ENCODE results near the gene SARNP. TPM values are rescaled to one million over a fixed set of nuclear protein-coding genes. Genes with fewer than 3 reads are reported as not detected.

The SARNP gene
- polyA plus RNA-seq, 1 of the 3 experiments (the other 2 are of a cell fraction), result 65.8 TPM

DNA sequence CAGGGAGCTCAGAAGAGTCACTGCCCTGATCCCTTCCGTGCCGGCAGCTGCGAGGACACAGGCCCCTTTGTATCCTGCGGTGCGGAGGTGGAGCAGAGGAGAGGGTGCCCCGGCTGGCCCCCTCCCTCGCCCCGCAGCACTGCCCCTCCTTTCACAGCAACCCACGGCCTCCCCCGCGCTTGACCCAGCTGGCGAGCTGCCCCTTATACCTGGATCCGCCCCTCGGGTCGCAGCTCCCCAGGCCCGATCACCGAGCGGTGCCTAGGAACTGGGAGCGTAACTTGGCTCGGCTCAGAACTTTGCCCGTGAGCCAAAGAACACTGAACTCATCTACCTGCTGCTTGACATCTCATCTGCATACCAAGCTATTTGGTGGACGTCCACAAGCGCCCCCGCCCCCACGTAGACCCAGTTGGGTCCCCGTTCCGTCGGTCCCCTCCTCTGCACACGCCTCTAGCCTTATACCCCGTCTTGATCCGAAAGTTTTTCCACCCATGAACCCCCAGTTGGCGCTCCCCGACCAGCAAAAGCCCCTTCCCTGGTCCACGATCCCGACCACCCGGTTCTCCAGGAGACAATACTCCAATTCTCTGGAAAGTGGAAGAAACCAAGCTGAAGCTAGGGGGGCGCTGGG is 12.6 kb upstream of the SARNP start:
- no peaks in the 10 kb centered on the region for H4K20me1 ChIP-seq (ENCODE audit: insufficient read depth)

DNA sequence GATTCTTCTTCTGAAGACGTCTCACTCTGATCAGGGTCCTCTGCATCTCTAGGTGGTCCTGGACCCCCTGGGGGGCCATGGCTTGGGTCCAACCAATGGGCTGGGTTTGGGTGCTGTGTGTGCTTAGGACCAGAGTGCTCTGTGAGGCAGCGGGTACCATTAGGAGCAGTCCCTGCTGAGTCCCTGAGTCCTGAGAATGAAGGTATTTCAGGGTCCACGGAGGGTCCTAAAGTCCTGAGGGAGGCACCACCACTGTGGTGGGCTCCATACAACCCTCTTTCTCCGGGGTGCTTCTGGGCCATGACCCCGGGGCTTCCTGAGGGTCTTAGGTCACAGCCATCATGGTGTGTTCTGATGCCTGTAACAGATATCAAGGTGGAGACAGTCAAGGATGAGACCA is 10.8 kb upstream of the SARNP start:
- H3K9me2 ChIP-seq, result no peaks in the 10 kb centered on the region
- CTCF ChIA-PET, result interaction anchor here (2.5 to 2.7 kb wide), 2 partner anchors 11 to 102 kb away, joined by 8 to 11 read pairs; partner anchors contain the start of genes DGKA, ORMDL2 and SARNP
- no peak for DNase-seq
- peak overlapping the region; percentile 89 to 92 for H3K4me3 ChIP-seq (ENCODE audit: low read depth in 2 of 2, low read length in 1 of 2)
- WGBS (ENCODE audit: low lambda C conversion rate), result 45% methylated on average over 4 of the region's 5 CpGs
- H3K27me3 ChIP-seq (ENCODE audit: insufficient read depth), result no peaks in the 10 kb centered on the region
- H4K20me1 ChIP-seq (ENCODE audit: insufficient read depth), result no peaks in the 10 kb centered on the region
- H3F3A ChIP-seq (replicated peaks; ENCODE audit: insufficient read depth), result peaks cover 12% of the 10 kb centered on the region
- 0 out of 2 replicates have a peak overlapping the region, but pooled peaks have one; percentile 66 for H2AFZ ChIP-seq (ENCODE audit: low read depth)
- H3K4me1 ChIP-seq (ENCODE audit: control insufficient read depth in 1 of 2, insufficient read depth in 2 of 2, low read depth in 1 of 2, low read length in 1 of 2), result peaks cover 10 to 46% of the 10 kb centered on the region in 2 experiments; a peak in 3 of 4 replicates
- H3K36me3 ChIP-seq (replicated peaks in 1 of 2; ENCODE audit: control insufficient read depth in 1 of 2, insufficient read depth in 2 of 2, low read length in 1 of 2), result peaks cover 4 to 26% of the 10 kb centered on the region in 2 experiments
- POLR2A ChIA-PET, result interaction anchor here (3.0 to 3.9 kb wide), 4 partner anchors 11 to 146 kb away, joined by 15 to 54 read pairs (median 34); partner anchors contain the start of genes ORMDL2, PYM1, RAB5B and SARNP
- no peaks in the 10 kb centered on the region for H3K9me3 ChIP-seq
- H3K4me2 ChIP-seq, result peak overlapping the region; percentile 83
- H3K27ac ChIP-seq (ENCODE audit: low read depth in 2 of 2, low read length in 1 of 2), result peak overlapping the region; percentile 67 to 84; a peak in 3 of 4 replicates
- H3K79me2 ChIP-seq (ENCODE audit: insufficient read depth), result peaks cover 67% of the 10 kb centered on the region
- H3K9ac ChIP-seq, result peak overlapping the region; percentile 74
- no peak for TF ChIP-seq FOXM1 (IDR thresholded peaks at IDR 0.05; ENCODE audit: low read depth)
- TF ChIP-seq RAD21 (IDR thresholded peaks at IDR 0.05; ENCODE audit: low read length), result no peak
- TF ChIP-seq, protein P1, sequence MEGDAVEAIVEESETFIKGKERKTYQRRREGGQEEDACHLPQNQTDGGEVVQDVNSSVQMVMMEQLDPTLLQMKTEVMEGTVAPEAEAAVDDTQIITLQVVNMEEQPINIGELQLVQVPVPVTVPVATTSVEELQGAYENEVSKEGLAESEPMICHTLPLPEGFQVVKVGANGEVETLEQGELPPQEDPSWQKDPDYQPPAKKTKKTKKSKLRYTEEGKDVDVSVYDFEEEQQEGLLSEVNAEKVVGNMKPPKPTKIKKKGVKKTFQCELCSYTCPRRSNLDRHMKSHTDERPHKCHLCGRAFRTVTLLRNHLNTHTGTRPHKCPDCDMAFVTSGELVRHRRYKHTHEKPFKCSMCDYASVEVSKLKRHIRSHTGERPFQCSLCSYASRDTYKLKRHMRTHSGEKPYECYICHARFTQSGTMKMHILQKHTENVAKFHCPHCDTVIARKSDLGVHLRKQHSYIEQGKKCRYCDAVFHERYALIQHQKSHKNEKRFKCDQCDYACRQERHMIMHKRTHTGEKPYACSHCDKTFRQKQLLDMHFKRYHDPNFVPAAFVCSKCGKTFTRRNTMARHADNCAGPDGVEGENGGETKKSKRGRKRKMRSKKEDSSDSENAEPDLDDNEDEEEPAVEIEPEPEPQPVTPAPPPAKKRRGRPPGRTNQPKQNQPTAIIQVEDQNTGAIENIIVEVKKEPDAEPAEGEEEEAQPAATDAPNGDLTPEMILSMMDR (IDR thresholded peaks at IDR 0.05), result no peak
- TF ChIP-seq YY1 (IDR thresholded peaks at IDR 0.05; ENCODE audit: low read depth), result no peak
- no peak for TF ChIP-seq GATA2 (CRISPR knock-in tag; IDR thresholded peaks at IDR 0.05)
- TF ChIP-seq, protein P2, sequence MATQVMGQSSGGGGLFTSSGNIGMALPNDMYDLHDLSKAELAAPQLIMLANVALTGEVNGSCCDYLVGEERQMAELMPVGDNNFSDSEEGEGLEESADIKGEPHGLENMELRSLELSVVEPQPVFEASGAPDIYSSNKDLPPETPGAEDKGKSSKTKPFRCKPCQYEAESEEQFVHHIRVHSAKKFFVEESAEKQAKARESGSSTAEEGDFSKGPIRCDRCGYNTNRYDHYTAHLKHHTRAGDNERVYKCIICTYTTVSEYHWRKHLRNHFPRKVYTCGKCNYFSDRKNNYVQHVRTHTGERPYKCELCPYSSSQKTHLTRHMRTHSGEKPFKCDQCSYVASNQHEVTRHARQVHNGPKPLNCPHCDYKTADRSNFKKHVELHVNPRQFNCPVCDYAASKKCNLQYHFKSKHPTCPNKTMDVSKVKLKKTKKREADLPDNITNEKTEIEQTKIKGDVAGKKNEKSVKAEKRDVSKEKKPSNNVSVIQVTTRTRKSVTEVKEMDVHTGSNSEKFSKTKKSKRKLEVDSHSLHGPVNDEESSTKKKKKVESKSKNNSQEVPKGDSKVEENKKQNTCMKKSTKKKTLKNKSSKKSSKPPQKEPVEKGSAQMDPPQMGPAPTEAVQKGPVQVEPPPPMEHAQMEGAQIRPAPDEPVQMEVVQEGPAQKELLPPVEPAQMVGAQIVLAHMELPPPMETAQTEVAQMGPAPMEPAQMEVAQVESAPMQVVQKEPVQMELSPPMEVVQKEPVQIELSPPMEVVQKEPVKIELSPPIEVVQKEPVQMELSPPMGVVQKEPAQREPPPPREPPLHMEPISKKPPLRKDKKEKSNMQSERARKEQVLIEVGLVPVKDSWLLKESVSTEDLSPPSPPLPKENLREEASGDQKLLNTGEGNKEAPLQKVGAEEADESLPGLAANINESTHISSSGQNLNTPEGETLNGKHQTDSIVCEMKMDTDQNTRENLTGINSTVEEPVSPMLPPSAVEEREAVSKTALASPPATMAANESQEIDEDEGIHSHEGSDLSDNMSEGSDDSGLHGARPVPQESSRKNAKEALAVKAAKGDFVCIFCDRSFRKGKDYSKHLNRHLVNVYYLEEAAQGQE (IDR thresholded peaks at IDR 0.05; ENCODE audit: low read depth, low read length), result no peak
- no peak for TF ChIP-seq SMC3 (IDR thresholded peaks at IDR 0.05; ENCODE audit: low read depth, low read length)
- TF ChIP-seq RXRA (IDR thresholded peaks at IDR 0.05; ENCODE audit: borderline replicate concordance, low read depth), result no peak
- TF ChIP-seq FOXJ3 (CRISPR knock-in tag; IDR thresholded peaks at IDR 0.05), result no peak
- TF ChIP-seq, protein P3, sequence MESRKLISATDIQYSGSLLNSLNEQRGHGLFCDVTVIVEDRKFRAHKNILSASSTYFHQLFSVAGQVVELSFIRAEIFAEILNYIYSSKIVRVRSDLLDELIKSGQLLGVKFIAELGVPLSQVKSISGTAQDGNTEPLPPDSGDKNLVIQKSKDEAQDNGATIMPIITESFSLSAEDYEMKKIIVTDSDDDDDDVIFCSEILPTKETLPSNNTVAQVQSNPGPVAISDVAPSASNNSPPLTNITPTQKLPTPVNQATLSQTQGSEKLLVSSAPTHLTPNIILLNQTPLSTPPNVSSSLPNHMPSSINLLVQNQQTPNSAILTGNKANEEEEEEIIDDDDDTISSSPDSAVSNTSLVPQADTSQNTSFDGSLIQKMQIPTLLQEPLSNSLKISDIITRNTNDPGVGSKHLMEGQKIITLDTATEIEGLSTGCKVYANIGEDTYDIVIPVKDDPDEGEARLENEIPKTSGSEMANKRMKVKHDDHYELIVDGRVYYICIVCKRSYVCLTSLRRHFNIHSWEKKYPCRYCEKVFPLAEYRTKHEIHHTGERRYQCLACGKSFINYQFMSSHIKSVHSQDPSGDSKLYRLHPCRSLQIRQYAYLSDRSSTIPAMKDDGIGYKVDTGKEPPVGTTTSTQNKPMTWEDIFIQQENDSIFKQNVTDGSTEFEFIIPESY (IDR thresholded peaks at IDR 0.05; ENCODE audit: borderline replicate concordance, low read depth), result no peak
- TF ChIP-seq, protein P4, sequence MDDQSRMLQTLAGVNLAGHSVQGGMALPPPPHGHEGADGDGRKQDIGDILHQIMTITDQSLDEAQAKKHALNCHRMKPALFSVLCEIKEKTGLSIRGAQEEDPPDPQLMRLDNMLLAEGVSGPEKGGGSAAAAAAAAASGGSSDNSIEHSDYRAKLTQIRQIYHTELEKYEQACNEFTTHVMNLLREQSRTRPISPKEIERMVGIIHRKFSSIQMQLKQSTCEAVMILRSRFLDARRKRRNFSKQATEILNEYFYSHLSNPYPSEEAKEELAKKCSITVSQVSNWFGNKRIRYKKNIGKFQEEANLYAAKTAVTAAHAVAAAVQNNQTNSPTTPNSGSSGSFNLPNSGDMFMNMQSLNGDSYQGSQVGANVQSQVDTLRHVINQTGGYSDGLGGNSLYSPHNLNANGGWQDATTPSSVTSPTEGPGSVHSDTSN (IDR thresholded peaks at IDR 0.05), result no peak
- TF ChIP-seq, protein P5, sequence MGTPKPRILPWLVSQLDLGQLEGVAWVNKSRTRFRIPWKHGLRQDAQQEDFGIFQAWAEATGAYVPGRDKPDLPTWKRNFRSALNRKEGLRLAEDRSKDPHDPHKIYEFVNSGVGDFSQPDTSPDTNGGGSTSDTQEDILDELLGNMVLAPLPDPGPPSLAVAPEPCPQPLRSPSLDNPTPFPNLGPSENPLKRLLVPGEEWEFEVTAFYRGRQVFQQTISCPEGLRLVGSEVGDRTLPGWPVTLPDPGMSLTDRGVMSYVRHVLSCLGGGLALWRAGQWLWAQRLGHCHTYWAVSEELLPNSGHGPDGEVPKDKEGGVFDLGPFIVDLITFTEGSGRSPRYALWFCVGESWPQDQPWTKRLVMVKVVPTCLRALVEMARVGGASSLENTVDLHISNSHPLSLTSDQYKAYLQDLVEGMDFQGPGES (IDR thresholded peaks at IDR 0.05; ENCODE audit: low read depth, low read length), result no peak
- TF ChIP-seq NFIC (IDR thresholded peaks at IDR 0.05; ENCODE audit: borderline replicate concordance), result no peak

More for the DNA sequence above, 12.6 kb upstream of the SARNP start:
- H3K79me2 ChIP-seq (ENCODE audit: insufficient read depth), result peaks cover 51% of the 10 kb centered on the region
- H3K4me1 ChIP-seq (ENCODE audit: control insufficient read depth in 1 of 2, insufficient read depth in 2 of 2, low read depth in 1 of 2, low read length in 1 of 2), result peaks cover 4 to 45% of the 10 kb centered on the region in 2 experiments; a peak in 3 of 4 replicates
- no peaks in the 10 kb centered on the region for H3K9me3 ChIP-seq
- 2% methylated on average over 20 of the region's 37 CpGs for WGBS (ENCODE audit: low lambda C conversion rate)
- CTCF ChIA-PET, result interaction anchor here (0.6 to 3.6 kb wide), 13 partner anchors 10 to 1431 kb away, joined by 3 to 36 read pairs (median 5); partner anchors contain the start of genes DGKA, GDF11, ORMDL2 and PYM1
- no peaks in the 10 kb centered on the region for H3K9me2 ChIP-seq
- H2AFZ ChIP-seq (ENCODE audit: low read depth), result peak overlapping the region; percentile 61; the same call in 1 of the 2 replicates
- POLR2A ChIA-PET, result interaction anchor here (0.8 to 3.9 kb wide), 20 partner anchors 12 to 288 kb away, joined by 3 to 54 read pairs (median 5); partner anchors contain the start of genes CD63, GDF11, ORMDL2 and PA2G4
- H3K4me2 ChIP-seq, result peak overlapping the region; percentile 95
- H3K36me3 ChIP-seq (replicated peaks in 1 of 2; ENCODE audit: control insufficient read depth in 1 of 2, insufficient read depth in 2 of 2, low read length in 1 of 2), result peaks cover 3 to 14% of the 10 kb centered on the region in 2 experiments
- TF ChIP-seq FOXJ3 (CRISPR knock-in tag; IDR thresholded peaks at IDR 0.05), result peak; percentile 22; the same call in 1 of the 2 replicates
- TF ChIP-seq SMC3 (IDR thresholded peaks at IDR 0.05; ENCODE audit: low read depth, low read length), result peak; percentile 6; the same call in 1 of the 2 replicates
- peak; percentile 39; the same call in 1 of the 2 replicates for TF ChIP-seq RAD21 (IDR thresholded peaks at IDR 0.05; ENCODE audit: low read length)
- no peak for TF ChIP-seq NFIC (IDR thresholded peaks at IDR 0.05; ENCODE audit: borderline replicate concordance)
- TF ChIP-seq SIN3A (IDR thresholded peaks at IDR 0.05; ENCODE audit: borderline replicate concordance, low read depth, low read length), result 0 out of 2 replicates have a peak, but pooled peaks have one; percentile 15
- H3K27me3 ChIP-seq (ENCODE audit: insufficient read depth), result no peaks in the 10 kb centered on the region
- peak overlapping the region; percentile 84 for H3K27ac ChIP-seq (ENCODE audit: low read depth in 2 of 2, low read length in 1 of 2)
- peak overlapping the region; percentile 89 to 92 for H3K4me3 ChIP-seq (ENCODE audit: low read depth in 2 of 2, low read length in 1 of 2)
- peak overlapping the region; percentile 84 for H3K9ac ChIP-seq
- DNase-seq, result peak; percentile 79
- peaks cover under 1% of the 10 kb centered on the region for H3F3A ChIP-seq (replicated peaks; ENCODE audit: insufficient read depth)

Data from SK-N-SH (cell line).